NCI-H1092 (cell line): Measurements from ENCODE around the gene EQTN.
A peak's percentile ranks its signal among the peaks of the same experiment; 100 is the strongest.

Source experiments
- DNase-seq: peaks from one replicate; lab custom pipeline; 2025; lab: John Stamatoyannopoulos, UW

The EQTN gene

GRCh38 chr9:27297050-27297449 is at the start of gene EQTN:
Gene EQTN (minus strand): TSS chr9:27297150. CDS start chr9:27297055, 95 bp downstream.
- no peak for DNase-seq

- no peak for DNase-seq
Measured at GRCh38 chr9:27344776-27345175, 47.8 kb upstream of the EQTN start.

DNA sequence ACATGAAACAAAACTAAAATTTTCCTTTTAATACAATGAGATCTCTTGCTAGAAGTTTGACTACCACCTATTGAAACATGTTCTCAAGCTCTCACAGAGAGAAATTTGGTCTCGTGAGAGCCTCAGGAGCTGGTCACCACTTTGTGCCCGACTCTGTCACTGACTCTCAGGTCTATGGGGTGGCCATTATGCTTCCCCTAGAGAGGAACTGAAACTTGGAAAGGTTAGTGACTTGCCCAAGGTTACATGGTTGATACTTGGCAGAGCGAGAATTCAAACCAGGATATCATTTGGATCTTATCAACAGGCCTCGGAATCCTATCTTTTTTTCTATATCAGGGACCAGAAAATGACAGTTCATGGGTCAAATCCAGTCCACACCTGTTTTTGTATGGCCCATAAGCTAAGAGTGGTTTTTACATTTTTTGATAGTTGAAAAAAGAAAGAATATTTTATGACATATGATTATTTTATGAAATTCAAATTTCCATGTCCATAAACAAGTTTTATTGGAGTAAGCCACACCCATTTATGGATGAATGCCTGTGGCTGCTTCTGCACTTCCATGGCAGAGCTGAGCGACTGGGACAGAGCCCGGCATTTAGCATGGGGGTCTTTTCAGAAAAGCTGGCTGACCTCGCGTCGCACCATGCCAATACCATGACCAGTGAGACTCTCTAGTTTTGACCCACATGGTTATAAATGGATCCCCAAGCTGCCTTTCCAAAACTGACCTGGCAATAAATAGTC is 44.8 kb upstream of the EQTN start:
- DNase-seq, result no peak

GRCh38 chr9:27340961-27341511 is 44.1 kb upstream of the EQTN start:
- DNase-seq, result no peak

DNA sequence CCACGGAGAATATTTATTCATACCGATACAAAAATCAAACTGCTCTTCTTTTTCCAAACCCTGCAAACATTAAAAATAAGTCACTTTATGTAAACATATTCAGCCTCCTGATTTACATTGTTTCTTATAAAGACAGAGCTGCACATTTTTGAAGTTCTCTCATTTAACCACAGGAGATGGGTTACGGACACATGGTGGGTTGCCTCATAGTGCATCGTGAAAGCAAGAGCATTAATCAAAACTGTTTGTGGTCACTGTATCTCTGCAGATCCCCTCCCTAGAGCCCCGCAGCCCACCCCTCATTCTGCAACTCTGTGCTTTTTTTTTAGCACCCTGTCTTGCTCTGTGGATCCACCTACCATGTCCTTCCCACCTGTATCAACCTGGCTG is 43.3 kb upstream of the EQTN start:
- no peak for DNase-seq

DNA sequence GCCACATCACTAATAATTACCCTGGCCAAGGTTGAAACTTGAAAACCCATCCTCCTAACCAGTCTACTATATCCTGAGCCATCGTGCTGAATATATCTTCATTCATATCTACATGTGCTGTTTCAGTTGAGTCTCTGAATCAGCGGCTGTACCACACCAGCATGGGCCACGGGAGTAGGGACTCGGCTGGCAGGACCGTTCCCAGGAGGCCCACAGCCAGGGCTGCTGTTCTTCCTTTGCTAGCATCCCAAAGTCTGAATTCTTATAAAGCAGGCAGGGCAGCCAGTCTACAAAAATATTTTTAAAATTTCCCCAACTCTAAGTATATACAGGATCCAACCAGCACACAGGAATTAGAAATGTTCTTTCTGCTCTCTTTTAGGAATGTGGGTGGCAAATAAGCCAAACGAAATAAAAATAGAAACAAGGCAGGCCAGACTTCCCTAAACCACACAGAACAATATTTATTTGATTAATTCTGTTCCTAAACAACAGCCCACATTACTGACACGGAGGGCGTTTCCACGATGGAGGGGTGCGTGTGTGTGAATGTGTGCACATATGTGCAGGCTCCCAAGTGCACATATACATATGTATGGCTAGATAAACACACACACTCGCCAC is 42.8 kb upstream of the EQTN start:
- DNase-seq, result no peak

GRCh38 chr9:27338527-27338903 is 41.6 kb upstream of the EQTN start:
- DNase-seq, result no peak

DNA sequence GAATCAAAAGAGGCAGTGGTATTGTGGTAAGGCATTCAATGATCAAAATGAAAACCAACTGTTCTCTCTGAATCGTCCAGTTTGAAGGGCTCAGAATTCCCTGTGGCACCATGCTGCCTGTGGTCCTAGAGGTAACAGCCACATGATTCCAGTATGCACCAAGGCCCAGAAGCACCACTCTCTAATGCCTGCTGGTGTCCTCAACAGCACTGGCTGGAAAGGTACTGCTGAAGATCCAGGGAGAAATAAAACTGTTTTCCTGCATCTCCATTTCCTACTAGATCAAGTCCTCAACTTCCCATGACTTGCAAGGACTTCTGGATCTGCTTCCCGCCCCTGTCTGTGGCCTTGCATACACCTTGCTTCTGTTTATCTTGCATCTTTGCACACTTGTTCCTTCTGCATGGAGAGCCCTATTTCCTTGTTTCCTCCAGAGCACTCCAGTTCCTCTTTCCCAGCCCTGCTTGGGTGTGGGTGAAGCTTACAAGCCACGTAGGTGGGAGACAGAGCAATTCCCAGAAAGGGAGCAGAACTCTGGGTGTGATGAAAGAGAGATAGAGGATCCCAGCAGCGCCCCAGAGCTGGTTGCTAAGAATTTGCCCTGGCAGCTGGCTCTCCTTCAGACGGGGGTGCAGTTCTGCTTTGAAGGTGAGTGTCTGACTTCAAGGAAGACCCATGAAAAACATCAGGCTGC is 41.0 kb upstream of the EQTN start:
- no peak for DNase-seq

- DNase-seq, result no peak
Measured at GRCh38 chr9:27337236-27337635, 40.3 kb upstream of the EQTN start.

GRCh38 chr9:27336829-27337228 is 39.9 kb upstream of the EQTN start:
- DNase-seq, result no peak

- no peak for DNase-seq
Measured at GRCh38 chr9:27336126-27336525, 39.2 kb upstream of the EQTN start.

GRCh38 chr9:27335075-27335474 is 38.1 kb upstream of the EQTN start:
- DNase-seq, result no peak

GRCh38 chr9:27333241-27334052 is 36.5 kb upstream of the EQTN start:
- peak; percentile 66 for DNase-seq

DNA sequence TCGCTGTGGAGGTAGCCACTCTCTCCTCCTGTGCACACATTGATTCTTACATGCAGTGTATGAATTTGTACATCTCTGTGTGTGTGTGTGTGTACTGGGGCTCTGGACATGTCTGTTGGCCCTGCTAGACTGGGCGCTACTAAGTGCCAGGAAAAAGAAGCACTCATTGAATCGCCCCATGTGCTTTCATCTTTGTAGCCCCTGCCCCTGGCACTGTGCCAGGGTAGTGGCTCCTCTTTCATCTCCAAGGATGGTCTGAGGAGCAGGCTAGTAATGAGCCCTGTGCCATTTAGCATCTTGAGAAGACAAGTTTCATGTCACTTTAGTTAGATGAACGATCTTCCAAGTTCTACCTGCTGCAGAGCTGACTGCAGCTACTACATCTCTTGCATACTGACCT is 34.4 kb upstream of the EQTN start:
- no peak for DNase-seq

DNA sequence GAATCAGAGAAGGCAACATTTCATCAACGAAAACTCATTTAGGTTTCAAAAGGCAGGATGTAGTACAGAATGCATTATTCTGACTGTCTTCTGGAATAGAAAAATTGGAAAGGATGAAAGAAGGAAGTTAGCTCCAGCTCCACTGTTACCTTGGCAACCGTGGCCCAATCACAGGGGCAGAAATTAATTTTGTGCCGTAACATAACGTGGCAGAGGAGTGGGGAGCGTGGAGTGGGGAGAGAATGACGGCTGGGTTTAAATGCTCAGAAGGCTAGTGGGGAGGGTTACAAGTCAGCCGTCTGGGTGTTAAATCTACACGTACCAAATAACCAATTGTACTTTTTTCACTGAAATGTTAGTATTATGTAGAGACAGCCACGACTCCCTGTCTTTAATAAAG is 32.3 kb upstream of the EQTN start:
- DNase-seq, result no peak

DNA sequence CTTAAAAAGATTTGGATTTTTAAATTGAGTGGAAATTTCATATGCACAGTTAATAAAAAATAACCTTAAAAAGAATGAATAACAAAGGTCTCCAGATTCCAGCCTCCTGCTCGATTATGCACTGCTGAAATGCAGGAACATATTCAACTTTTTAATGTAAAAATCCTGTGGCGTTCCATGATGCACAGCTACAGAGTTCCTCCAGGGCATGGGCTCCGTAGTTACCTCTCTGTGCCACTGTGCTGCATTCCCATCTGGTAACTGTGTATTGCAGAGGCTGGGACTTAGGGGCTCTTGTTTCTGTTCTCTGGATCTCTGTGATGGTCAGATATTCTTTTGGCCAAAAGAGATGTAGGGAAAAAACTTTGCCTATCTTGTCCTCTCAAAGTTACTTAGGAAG is 31.5 kb upstream of the EQTN start:
- no peak for DNase-seq

DNA sequence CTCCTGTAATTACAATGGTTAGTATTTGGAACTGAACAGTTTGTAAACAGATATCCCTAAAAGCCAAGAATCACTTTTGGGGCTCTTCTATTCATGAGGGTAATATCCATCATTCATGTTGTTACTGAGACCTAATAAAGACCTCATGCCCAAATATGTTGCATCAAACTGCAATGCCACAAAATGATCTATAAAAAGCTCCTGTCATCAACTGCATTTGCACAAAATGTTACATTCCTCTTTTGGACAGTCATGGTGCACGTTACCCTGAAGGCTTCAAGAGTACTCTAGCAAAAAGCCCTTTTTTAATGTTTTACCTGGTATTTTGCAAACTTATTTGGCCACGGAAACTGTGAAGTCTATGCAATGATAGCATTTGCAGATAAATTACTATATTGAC is 14.2 kb upstream of the EQTN start:
- no peak for DNase-seq

GRCh38 chr9:27310582-27310981 is 13.6 kb upstream of the EQTN start:
- no peak for DNase-seq

GRCh38 chr9:27308691-27309390 is 11.9 kb upstream of the EQTN start:
- no peak for DNase-seq

DNA sequence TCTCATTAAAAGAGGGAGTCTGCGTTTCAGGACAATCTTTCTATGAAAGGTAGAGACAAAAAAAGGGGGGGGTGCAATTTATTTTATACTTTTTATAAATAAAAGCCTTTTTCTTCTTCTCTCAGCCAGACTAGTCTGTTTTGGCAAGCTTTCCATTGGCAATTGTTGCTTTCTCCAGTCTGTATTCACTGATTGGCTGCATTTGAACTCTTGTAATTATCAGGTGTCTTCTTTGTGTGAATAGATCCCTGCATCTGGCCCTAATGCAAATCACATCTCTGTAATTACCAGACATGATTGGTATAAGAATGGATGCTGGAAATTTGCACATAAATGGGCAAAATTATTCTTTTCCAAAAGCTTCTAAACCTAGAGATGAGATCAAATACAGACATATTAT is 7.6 kb upstream of the EQTN start:
- no peak for DNase-seq

DNA sequence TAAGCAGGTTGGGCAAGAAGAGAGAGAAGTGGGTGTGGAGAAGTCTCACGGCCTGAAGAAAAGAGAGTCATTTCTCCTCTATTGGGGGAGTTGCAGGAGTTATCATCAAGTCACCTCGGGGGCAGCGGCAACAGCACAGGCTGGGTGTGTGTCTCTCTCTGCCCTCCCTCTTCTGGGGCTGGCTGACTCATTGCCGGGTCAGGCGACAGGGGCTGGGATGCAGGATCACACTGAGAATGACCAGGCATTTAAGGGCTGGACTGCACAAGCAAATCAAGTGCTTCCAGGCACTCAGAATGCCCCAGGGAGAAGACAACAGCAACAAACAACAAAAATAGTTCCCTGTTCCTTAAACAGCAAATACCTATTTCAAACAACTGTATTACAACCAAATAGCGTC is 6.3 kb upstream of the EQTN start:
- no peak for DNase-seq

GRCh38 chr9:27293996-27294395 is 3.0 kb downstream of the EQTN start:
- DNase-seq, result no peak
